ENCODE data around the gene AGAP1.

AGAP1 gene

DNA sequence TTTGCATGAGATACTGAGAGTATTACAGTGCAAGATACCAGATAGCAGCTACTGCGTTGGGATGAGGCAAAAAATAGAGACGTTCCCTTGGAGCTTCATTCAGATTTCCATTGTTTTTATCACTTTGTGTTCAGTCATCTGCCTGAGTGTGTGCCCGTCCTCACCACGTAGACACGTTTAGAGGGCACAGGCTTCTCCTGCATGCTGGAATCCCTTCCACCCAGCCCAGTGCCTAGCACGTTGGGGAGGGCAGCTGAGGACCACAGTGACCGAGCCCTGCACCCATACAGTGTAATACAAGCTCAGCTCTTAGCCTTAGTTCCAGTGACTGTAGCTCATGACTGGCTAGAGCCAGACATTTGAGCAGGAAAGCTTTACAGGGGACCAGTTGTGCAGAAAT, 539.6 kb downstream of the AGAP1 start:
- no peak for DNase-seq

DNA sequence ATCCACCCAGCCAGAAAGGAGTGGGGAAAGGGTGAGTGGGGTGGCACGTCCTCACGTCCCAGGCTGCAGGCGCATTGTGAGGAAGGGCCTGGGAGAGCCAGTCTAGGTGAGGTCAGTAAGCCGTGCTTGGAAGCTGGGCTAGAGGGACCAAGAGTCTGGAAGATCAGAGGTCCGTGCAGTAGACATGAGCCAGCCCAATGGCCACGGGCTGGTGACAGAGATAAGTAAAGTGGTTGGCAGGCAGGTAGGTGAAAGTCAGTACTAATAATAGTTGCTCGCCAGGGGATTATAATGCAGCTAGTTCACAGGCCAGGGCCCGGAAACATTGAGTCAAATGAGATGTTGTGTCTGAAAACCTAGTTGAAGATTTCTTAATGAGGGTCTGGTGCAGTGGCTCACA, 541.1 kb downstream of the AGAP1 start:
- DNase-seq, result no peak

DNA sequence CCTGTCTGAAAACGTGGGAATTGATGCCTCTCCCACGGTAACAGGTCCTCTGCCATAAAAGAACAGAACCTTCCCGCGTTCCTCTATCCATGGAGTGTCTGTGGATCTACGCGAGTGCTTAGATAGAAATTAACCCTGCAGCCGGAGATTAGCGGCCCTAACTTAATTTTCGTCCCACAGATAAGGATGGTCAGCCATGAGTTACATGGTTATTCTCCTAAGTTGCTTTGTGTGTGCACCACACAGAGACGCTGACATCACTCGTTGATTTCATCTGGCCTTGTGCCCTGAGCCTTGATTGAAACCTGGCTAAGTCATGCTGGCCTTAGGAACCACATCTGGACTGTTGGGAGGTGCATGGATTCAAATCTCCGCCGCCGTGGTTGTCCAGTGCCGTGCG, 542.2 kb downstream of the AGAP1 start:
- DNase-seq, result no peak

DNA sequence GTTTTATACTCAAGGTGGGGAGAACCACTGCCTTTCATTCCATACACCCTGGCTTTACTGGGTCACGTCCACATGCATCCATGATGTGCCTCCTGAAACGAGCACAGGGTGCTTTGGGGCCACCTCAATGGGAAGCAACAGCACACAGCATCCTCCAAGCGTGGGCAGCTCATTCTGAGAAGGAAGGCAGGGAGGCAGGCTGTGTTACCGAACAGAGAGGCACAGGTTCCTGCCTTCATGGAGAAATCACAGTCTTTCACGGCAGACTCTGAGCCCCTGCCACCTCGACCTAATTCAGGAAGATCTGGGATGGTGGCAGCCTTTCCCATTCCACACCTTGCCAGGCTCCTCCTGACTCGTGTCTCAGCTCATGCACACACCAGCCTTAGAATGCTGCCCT, 544.3 kb downstream of the AGAP1 start:
- DNase-seq, result no peak

DNA sequence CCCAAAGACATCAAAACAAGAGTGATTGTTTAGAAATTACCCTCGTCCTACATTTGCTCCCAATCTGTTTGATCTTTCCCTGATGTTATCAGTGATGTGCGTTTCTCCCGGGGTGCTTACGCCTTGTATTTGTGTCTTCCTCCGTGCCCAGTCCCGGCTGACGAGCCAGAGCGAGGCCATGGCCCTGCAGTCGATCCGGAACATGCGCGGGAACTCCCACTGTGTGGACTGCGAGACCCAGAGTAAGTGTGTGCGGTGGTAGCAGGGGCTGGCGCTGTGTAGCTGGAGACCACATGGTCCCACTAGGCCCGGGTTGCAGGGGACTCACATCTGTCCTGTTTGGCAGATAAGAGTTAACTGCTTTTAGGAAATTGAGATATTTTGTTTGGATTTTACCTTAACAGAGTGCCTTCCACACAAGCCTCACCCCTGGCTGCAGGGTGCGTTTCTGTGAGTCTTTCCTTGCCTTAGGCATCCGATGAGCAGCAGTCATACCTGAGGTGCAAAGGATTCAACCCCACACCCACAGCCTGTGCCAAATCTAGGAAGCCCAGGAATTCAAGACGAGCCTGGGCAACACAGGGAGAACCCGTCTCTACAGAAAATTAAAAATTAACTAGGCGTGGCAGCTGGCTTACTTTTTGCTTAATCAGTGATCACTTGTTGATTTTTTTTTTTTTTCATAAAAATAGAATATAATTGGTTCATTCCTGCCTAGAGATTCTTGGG, 546.9 kb downstream of the AGAP1 start:
- no peak for DNase-seq

DNA sequence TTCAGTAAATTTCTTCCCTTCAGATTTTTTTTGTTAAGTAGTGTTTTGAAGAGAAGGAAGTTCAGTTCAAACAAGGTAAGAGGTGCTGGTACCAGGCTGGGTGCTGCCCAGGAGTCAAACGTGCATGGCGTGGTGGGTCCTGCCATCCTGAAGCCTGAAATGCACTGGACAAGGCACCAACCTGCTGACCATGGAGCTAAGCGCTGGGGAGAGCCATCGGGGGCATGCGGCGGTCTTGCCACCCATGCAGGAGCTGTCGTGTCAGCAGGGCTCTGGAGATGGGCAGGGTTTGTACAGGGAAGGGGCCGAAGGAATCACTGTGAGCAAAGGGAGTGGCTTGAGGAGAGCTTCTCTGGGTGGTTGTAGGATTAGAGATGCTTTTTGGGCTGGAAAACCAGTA, 547.8 kb downstream of the AGAP1 start:
- DNase-seq, result no peak

DNA sequence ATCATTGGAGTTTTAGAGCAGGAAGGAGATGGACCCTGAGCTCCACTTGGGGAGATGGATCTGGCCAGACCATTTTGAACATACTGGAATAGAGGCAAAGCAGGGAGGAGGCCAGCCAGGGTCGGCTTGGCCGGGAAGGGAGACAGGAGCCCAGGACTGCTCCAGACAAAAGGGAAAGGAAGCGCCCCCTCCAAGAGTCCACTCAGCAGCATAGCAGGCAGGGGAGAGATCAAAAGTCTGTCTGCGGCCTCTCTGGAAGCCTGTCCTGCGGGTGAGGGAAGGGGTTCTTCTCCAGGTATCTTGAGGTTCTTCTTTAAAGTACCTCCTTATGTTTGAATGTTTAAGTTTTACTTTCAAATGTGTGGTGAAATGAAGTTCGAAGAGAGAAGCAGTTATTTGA, 548.2 kb downstream of the AGAP1 start:
- no peak for DNase-seq

DNA sequence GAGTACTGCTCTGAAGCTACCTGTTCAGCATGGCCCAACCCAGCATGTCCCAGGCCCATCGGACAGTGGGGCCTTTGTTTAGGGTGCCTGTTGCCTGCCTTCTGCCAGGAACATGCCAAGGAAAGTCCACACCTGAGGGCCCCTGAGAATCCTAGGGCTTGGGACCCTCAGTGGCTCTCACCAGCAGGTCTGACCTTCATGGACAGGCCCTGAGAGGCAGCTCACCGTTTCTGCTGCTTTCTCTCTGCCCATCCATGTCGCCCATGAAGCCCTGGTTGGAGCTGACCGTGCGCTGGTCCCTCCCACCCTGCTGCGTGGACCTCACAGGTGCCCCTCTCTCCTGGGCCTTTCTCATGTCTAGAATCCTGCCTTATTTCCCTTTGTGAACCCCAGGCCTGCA, 550.3 kb downstream of the AGAP1 start:
- DNase-seq, result no peak

DNA sequence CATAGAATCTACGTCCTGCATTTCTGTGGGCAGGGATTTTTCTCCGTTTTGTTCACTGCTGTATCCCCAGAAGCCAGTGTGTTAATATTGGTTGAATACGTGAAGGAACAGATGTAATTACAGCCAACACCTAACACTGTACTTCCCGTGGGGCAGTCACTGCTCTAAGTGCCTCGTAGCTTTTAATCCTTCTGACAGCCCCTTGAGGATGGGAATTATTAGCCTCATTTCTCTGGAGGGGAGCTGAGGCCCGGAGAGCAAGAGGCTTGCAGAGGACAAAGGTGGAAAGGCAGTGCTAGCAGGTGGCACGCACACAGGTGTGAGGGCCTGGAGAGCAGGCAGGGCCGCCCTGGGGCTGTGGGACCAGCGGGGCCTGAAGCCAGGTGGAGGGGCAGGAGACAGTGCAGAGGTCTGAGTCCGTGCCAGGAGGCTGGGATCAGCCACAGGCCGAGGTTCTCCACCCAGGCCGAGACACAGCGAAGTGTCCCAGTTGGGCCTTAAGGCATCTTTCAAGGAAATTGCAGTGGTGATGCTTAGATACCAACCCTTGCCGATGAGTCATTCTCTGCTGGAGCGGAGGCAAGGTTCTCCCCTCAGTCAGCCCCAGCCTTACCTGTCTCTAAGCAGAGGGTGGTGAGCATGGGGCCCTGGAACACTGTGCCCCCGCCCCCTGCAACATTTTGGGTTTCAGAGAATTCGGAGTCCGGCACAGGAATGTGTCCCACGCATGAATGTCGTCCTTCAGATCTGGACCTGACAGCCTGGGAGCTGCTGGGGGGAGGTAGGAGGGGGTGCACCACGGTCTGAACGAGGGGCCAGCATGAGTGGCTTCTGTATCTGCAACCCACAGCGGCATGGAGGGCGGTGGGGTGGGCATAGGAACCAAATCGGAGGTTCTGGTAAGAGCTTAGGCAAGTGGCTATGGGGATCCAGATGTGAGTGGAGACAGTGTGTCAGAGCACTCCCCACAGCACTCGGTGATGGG, 551.7 kb downstream of the AGAP1 start:
- DNase-seq, result no peak

DNA sequence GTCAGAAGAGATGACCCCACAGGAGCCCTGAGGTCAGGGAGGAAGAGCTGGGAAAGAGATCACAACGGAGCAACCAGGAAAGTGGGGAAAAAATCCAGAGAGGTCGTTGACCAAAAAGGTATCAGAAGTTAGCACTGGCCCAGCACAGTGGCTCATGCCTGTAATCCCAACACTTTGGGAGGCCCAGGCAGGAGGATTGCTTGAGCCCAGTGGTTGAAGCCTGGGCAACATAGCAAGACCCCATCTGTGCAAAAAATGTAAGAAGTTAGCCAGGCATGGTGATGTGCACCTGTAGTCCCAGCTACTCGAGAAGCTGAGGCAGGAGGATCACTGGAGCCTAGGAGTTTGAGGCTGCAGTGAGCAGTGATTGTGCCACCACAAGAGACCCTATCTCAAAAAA, 552.9 kb downstream of the AGAP1 start:
- no peak for DNase-seq

DNA sequence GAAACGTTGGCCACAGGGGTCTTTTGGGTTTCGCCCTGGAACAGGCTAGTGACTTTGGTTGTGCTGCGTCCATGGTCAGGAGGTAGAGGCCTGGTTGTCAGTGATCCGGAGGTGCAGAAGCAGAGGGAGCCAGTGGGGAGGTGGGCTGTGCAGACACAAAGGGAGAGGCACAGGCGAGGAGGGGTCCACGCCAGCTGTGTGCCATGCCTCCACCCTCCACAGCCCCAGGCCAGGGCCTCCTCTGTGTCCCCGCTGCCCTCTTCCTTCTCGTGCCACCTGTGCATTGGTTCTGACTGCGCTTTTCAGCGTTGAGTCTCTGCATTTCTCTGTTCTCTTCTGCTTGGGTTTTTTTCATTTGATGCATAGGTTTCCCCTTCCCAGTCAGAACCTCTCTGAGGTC, 553.3 kb downstream of the AGAP1 start:
- DNase-seq, result no peak

DNA sequence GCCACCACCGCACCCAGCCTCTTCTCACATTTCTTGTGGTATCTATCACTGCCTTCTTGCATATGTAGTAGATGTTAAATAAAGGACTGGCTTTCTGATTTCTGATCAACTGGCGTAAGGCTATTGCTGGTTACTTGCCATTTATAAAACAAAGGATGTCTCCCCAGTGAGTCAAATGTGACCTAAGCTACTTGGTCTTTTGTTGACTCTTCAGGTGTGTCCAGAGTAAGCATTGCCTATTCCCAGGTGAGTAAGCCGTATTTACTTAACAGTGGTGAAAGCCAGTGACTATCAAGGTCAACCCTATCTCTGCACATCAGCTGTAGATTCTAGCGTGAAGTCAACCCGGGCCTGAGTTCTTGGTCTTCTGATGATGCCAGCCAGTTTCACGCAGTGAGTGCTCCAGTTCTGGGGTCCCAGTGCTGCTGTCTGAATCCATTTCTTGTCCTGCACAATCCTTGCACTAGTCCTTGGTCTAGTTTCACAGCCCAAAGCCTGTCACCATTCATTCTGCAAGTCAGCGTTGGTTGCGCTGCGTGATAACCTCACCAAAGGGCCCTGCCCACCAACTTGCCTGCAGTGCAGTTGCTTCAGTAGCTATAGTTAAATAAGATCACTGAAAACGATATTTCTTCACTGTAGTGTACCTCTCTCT, 554.2 kb downstream of the AGAP1 start:
- DNase-seq, result no peak

DNA sequence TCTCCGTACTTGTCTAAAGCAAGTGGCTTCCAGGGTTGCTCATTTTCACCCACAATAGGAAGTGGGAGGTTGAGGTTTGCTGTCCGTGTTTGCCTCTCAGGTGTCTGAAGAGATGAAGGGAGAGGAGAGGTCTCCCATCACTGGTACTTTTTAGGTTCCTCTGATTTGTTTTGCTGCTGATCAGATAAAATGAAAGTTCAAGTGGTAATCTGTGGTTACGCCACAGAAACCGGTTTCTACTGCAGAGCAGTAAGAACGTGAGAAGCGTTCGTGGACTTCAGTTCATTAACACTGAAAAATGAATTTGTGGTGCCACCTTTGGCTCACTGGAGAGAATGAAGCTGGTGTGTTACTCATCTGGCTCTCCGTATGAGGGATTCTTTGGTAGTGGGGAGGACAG, 556.1 kb downstream of the AGAP1 start:
- peak; percentile 24 for DNase-seq

DNA sequence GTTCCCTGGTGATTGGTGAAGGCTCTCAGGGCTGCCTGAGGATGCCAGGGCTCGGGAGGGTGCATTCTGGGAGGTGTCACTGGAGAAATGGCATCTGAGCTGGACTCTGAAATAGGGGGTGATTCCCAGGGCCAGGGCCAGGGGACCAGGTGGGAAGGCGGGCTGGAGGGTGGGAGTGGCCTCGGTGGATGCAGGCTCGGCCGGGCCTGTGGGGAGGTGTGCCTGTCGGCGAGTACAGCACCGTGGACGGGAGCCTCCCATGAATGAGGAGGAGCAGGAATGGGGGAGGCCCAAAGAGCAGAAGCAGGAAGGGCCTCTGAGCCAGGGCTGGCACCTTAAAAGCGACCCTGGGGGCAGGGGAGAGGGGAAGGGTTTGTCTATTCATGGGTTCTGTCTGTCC, 557.5 kb downstream of the AGAP1 start:
- DNase-seq, result no peak

DNA sequence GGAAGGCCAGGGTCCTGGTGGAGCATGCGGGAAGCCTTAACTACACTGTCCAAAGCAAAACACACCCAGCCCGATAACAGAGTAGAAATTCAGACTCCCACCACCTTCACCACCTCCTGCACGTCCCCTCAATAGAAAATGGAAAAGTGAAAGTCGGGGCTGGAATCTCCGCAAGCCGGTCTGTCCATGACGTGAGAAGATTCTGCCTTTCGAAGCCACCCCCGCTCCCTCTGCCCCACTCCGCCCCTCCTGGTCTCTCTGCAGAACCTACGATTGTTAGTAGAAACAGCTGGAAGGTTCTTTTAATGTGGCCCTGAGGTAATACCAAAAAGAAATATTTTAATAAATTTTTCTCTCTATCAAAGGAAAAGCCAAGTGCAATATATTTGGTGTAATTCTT, 558.0 kb downstream of the AGAP1 start:
- DNase-seq, result no peak

DNA sequence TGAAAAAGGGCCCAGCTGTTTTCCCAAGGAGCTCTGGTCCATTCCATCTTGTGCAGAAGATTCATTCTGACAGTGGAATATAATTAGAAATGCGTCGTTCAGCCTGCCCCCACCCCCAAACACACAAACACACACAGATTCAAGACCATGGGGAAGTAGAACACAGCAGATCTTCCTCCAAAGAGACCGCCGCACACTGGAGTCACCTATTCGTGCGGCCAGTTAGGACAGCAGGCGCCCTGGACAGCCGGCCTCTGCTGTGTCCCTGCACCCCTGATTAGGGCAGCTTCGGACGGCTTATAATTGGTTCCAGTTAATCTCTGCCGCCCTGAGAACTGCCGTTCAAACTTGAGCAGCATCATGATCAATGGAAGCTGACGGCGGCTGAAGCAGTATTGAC, 558.4 kb downstream of the AGAP1 start:
- DNase-seq, result no peak

DNA sequence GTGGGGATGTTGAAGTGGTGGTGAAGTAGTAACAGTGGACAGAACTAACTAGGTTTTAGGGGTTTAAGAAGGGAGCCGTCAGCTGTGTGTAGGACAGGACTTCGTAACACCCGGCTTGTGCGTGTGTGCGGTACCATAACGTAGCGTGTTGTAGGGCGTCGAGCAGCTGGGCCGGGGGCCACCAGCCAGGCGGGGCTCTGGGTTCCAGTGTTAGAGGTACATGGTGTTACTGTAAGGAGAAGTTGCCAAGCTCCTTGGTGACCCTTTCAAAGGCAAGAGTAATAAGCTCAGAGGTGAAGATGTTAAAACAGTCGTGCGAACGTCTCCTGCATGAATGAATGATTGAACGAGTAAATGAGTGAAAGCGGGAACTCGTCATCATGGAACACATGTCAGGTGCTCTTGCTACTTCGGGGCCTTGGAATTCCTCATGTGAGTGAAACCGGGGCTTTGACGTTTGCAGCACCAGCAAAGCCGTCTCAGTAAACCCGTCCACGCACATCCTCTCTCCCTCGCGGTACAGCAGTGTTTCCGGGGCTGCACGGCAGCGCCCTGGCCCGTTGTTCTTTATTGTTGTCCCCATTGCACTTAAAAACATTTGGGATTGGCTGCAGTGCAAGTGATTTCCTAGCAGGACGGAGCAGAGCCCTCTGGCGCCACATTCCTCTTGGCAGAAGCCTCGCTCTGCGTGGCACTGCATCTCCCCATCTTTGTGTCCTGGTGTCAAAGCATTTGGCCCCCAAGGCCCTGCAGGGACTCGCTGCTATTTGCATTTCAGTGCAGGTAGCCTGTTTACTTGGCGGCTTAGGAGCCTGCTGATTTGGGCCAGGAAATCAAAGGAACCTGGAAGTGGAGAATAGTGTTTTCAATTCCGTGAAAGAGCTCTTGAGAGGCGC, 559.3 kb downstream of the AGAP1 start:
- no peak for DNase-seq

DNA sequence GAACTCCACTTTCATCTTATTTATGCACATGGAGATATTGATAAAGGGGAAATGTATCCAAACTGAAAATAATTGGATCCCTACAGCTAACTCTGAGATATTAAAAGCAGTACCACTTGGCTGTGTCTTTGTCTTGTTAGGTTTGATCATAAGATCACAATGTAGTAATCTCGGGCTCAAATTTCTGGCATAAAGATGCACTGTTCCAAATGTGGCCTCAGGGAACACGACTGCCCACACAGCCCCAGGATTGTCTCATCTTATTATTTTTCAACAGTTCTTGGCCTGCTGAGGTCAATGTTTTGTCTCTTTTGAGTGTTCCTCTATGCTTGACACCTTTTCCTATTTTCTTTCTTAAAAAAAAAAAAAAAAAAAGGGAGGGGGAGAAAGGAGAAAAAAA, 560.3 kb downstream of the AGAP1 start:
- DNase-seq, result no peak

DNA sequence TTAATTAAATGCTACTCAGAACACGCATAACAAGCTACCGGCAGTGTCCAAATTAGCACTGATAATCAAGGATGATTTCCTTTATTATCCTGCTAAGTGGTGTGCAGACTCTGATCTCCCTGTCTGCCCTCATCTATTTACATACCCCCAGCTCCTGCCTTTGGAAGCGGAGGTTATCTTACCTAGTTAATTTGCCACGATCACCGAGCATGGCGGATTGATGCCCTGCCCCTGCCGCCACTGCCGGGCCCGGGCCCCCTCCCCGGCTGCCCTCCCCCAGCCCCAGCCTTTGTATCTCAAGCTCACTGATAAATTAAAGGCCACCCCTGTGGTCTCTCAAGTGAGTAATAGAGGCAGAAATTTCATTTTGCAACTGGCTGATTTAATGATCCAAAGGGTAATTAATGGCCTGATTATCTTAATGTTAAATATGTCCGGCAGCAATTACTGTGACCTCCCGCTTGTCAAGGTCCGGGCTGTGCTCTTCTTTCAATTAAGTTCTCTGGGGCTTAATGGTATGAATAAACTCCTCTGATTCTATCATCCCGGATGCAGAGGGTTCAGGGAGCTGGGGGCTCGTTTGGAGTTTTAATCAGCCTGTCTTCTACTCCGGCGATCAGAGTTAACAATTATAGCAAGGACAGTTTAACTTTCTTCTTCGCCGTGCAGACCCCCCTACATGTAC, 560.9 kb downstream of the AGAP1 start:
- no peak for DNase-seq

DNA sequence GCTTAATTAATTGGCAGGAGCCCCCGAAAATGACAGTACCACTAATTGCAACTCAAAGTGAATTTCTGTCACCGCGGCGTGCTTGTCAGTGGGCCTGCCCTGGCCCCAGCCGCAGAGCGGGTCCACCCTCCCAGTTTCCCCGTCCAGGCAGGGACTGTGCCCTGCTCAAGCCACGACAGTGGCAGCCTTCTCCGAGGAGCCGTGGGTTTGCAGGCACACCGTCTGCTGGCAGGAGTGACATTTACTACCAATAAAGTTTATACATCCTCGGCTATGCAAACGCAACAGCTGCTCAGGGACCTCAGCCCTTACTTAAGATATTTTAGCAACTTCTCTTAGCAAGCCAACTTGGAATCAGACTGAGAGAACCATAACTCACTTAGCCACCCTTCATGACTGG, 561.6 kb downstream of the AGAP1 start:
- DNase-seq, result no peak

DNA sequence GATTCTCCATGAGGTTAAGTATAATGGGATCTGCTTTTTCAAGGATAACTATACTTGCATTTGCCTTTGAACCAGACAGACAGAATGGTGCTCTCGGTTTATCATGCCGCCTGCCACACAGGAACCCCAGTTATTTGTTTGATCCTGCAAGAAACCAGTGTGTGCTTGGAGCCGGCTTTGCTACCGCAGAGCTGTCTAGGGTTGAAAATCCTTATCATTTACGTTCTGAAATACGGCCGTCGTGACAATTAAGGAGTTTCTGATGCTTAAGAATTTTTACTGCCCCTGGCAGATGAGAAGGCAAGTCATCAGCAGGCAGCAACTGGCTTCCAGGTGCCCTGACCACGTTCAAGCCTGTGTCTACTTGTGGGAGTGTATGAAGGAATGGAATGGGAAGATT, 562.3 kb downstream of the AGAP1 start:
- DNase-seq, result no peak

DNA sequence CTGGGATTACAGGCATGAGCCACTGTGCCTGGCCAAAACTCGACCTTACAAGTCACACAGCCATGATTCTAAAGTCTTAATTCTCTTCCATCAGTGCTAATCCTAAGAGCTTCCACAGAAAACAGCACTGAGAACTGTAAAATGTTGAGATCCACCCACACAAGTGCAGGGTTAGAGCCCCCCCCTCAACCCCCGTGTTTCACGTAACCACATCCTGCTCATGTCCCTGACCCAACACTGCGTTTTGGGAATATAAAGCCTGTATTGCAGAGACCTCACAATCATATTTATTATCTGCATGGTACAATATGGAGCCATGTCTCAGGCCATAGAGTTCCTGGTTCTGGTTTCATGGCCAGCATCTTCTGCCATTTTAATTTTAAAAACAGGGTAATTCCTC, 563.5 kb downstream of the AGAP1 start:
- no peak for DNase-seq

All from stimulated activated CD8-positive, alpha-beta memory T cell treated with anti-CD3 and anti-CD28 coated beads, Interleukin-4, amount 100 ng/mL, for 48 hours (primary cell).